Brain microvascular endothelial cell (primary cell): Measurements from ENCODE around the gene TULP4.

Experiments used
- DNase-seq: peaks from one replicate; pipeline ENCODE4 v3.0.0-alpha.2; 2020
- H3K27ac ChIP-seq: fragments of 250-450 bp; sonication (Bioruptor Pico); 2 replicates; pipeline ENCODE4 v1.5.1; 2020; ENCODE audit warnings: mild to moderate bottlenecking, moderate library complexity
- H3K27me3 ChIP-seq: fragments of 250-450 bp; sonication (Bioruptor Pico); replicated peaks from 2 replicates; pipeline ENCODE4 v1.5.1; 2020; ENCODE audit warnings: mild to moderate bottlenecking
- H3K36me3 ChIP-seq: fragments of 250-450 bp; sonication (Bioruptor Pico); replicated peaks from 2 replicates; pipeline ENCODE4 v1.5.1; 2020; ENCODE audit warnings: mild to moderate bottlenecking
- H3K4me3 ChIP-seq: 2 replicates; pipeline ENCODE4 v1.5.1; 2011; ENCODE audit warnings: low read depth, mild to moderate bottlenecking, control low read depth, low read length, moderate library complexity
- CTCF ChIP-seq: IDR thresholded peaks from 2 replicates; pipeline ENCODE4 v1.5.1; 2011; ENCODE audit warnings: low read depth, mild to moderate bottlenecking, moderate library complexity, low read length, control low read depth, inconsistent platforms; ENCODE audit errors: missing control alignments
- in situ Hi-C: cut with HindIII; loops from 2 replicates; pipeline ENCODE4 v1.10.0; 2017; ENCODE audit warnings: low sequenced_read_pairs, low pct_ligation_motif_present

The TULP4 gene

GRCh38 chr6:158507174-158507573, 194.9 kb downstream of the TULP4 start:
- DNase-seq, result no peak
- Histone ChIP-seq H3K27me3 (no peaks in the 10 kb centered on the region), H3K4me3 (no peak overlapping the region), H3K36me3 (peaks cover 5% of the 10 kb centered on the region), H3K27ac (no peak overlapping the region)
- in situ Hi-C loops, result no loop called here
- TF ChIP-seq CTCF, result no peak

GRCh38 chr6:158508450-158508849, 196.2 kb downstream of the TULP4 start:
- no peak overlapping the region for H3K4me3 ChIP-seq
- in situ Hi-C loops, result no loop called here

GRCh38 chr6:158509465-158509864, 197.2 kb downstream of the TULP4 start:
- Histone ChIP-seq H3K4me3 (no peak overlapping the region), H3K27ac (no peak overlapping the region), H3K36me3 (no peaks in the 10 kb centered on the region), H3K27me3 (no peaks in the 10 kb centered on the region)
- in situ Hi-C loops, result no loop called here
- TF ChIP-seq CTCF, result no peak
- no peak for DNase-seq

More at GRCh38 chr6:158508450-158508849, 196.2 kb downstream of the TULP4 start:
- DNase-seq, result no peak
- no peaks in the 10 kb centered on the region for H3K27me3 ChIP-seq
- H3K36me3 ChIP-seq, result no peaks in the 10 kb centered on the region
- H3K27ac ChIP-seq, result no peak overlapping the region
- TF ChIP-seq CTCF, result no peak

GRCh38 chr6:158512809-158513208, 200.5 kb downstream of the TULP4 start:
- no peak for DNase-seq
- Histone ChIP-seq H3K27ac (no peak overlapping the region), H3K4me3 (no peak overlapping the region), H3K27me3 (no peaks in the 10 kb centered on the region), H3K36me3 (no peaks in the 10 kb centered on the region)
- no peak for TF ChIP-seq CTCF
- in situ Hi-C loops, result no loop called here

GRCh38 chr6:158514176-158514575, 201.9 kb downstream of the TULP4 start:
- no peak overlapping the region for H3K27ac ChIP-seq
- no peaks in the 10 kb centered on the region for H3K27me3 ChIP-seq
- no peaks in the 10 kb centered on the region for H3K36me3 ChIP-seq
- H3K4me3 ChIP-seq, result no peak overlapping the region
- no peak for DNase-seq
- in situ Hi-C loops, result no loop called here
- TF ChIP-seq CTCF, result no peak

- Histone ChIP-seq H3K4me3 (no peak overlapping the region), H3K27ac (no peak overlapping the region), H3K36me3 (no peaks in the 10 kb centered on the region), H3K27me3 (no peaks in the 10 kb centered on the region)
- in situ Hi-C loops, result no loop called here
- no peak for DNase-seq
- TF ChIP-seq CTCF, result no peak
Observed at GRCh38 chr6:158514991-158515390, 202.7 kb downstream of the TULP4 start.
